Endothelial cell of umbilical vein (primary cell): Measurements from ENCODE around the gene COL13A1. TPM values are rescaled to one million over a fixed set of nuclear protein-coding genes. Genes with fewer than 3 reads are reported as not detected.

Source experiments
- BruUV-seq: library from RNA; stranded (reverse); fragments of 400-500 nt; replicated peaks from 2 replicates; lab custom pipeline; 2021; lab: Mats Ljungman, UMichigan
- CTCF ChIA-PET: fragments of 300-600, 350-600 bp; sonication (Branson Sonifier 250); formaldehyde crosslinking; loops from one replicate; lab custom pipeline; 2021; ENCODE audit warnings: antibody characterized with exemption, inconsistent platforms; lab: Charles Lee
- POLR2A ChIA-PET: fragments of 300-600, 350-600 bp; sonication (Branson Sonifier 250); formaldehyde crosslinking; loops from one replicate; lab custom pipeline; 2021; ENCODE audit warnings: antibody characterized with exemption, inconsistent platforms; lab: Charles Lee
- DNase-seq: peaks from one replicate; pipeline ENCODE4 v3.0.0-alpha.2; 2011; ENCODE audit warnings: low read depth, low spot score
- FAIRE-seq: peaks from 2 replicates; lab custom pipeline; 2011; peaks lifted over from hg19 to GRCh38; lab: Jason Lieb, UNC
- H2AFZ ChIP-seq: 2 replicates; pipeline ENCODE4 v1.6.0; 2012; ENCODE audit warnings: low read depth, low read length, control low read depth, inconsistent platforms
- H3K27ac ChIP-seq: 2 replicates; pipeline ENCODE4 v1.5.1; 2011; ENCODE audit warnings: low read depth, mild to moderate bottlenecking, control low read depth, low read length, moderate library complexity; ENCODE audit not compliant: insufficient read depth
- H3K27me3 ChIP-seq, 2 experiments: 2 replicates each; pipeline versions ENCODE4 v1.6.0 to v1.6.1; 2011; ENCODE audit warnings: low read length in 2 of 2, mixed read lengths in 1 of 2; ENCODE audit not compliant: control insufficient read depth in 2 of 2, insufficient read depth in 2 of 2
- H3K36me3 ChIP-seq, 2 experiments: 2 replicates in 1 of 2; 3 replicates in 1 of 2; pipeline ENCODE4 v1.5.1; 2011; ENCODE audit warnings: low read length in 2 of 2, mild to moderate bottlenecking in 1 of 2, moderate library complexity in 1 of 2; ENCODE audit not compliant: control insufficient read depth in 2 of 2, insufficient read depth in 2 of 2; ENCODE audit errors: extremely low read depth in 1 of 2
- H3K4me1 ChIP-seq: 3 replicates; pipeline ENCODE4 v1.5.1; 2011; ENCODE audit warnings: mild to moderate bottlenecking, low read length; ENCODE audit not compliant: control insufficient read depth, insufficient read depth; ENCODE audit errors: extremely low read depth
- H3K4me2 ChIP-seq: 2 replicates; pipeline ENCODE4 v1.6.1; 2011; ENCODE audit warnings: low read length, control low read depth, mixed read lengths; ENCODE audit not compliant: insufficient read depth
- H3K4me3 ChIP-seq, 3 experiments: fragments of 200-600 bp in 1 of 3; sonication (generic), shearing (Covaris generic) in 1 of 3; replicated peaks in 1 of 3; 2 replicates each; pipeline ENCODE4 v1.5.1; 2011 to 2016; ENCODE audit warnings: control low read depth in 3 of 3, low read length in 3 of 3, mild to moderate bottlenecking in 2 of 3, inconsistent platforms in 1 of 3, low read depth in 1 of 3, moderate library complexity in 1 of 3; ENCODE audit not compliant: insufficient read depth in 1 of 3
- H3K79me2 ChIP-seq: 2 replicates; pipeline ENCODE4 v1.6.0; 2012; ENCODE audit warnings: low read length, inconsistent platforms; ENCODE audit not compliant: control insufficient read depth, insufficient read depth
- H3K9ac ChIP-seq: replicated peaks from 2 replicates; pipeline ENCODE3; 2011; ENCODE audit warnings: low read length, control low read depth; ENCODE audit not compliant: insufficient read depth; ENCODE audit errors: extremely low read depth
- H3K9me1 ChIP-seq: replicated peaks from 3 replicates; pipeline ENCODE4 v1.6.0; 2011; ENCODE audit warnings: mild to moderate bottlenecking, low read length; ENCODE audit not compliant: control insufficient read depth, insufficient read depth; ENCODE audit errors: extremely low read depth
- H3K9me3 ChIP-seq: replicated peaks from 2 replicates; pipeline ENCODE4 v1.5.1; 2012; ENCODE audit warnings: low read length, inconsistent platforms; ENCODE audit not compliant: control insufficient read depth, insufficient read depth
- H4K20me1 ChIP-seq: replicated peaks from 2 replicates; pipeline ENCODE3; 2011; ENCODE audit warnings: mild to moderate bottlenecking, low read length; ENCODE audit not compliant: control insufficient read depth, insufficient read depth; ENCODE audit errors: extremely low read depth
- CTCF ChIP-seq, 2 donors: IDR thresholded peaks; 1 replicate in 1 of 2; 2 replicates in 1 of 2; pipeline ENCODE4 v1.5.1; 2011; ENCODE audit warnings: low read length in 2 of 2, mild to moderate bottlenecking in 2 of 2, moderate library complexity in 2 of 2, control low read depth in 1 of 2, inconsistent platforms in 1 of 2, low read depth in 1 of 2; ENCODE audit not compliant: insufficient read depth in 1 of 2; ENCODE audit errors: extremely low read depth in 1 of 2
- MYC ChIP-seq: IDR thresholded peaks from one replicate; pipeline ENCODE4 v1.6.1; 2011; ENCODE audit warnings: mild to moderate bottlenecking, low read depth, low read length
- dilution Hi-C: fragments of 300-500 bp; cut with MboI; formaldehyde crosslinking; loops from one replicate; pipeline ENCODE4 v1.15.0; 2019; ENCODE audit warnings: low sequenced_read_pairs; ENCODE audit not compliant: extremely low pct_ligation_motif_present
- intact Hi-C: fragments of 100-400 bp; cut with micrococcal nuclease; formaldehyde crosslinking; loops from one replicate; pipeline ENCODE4 v1.10.0; 2022
- polyA plus RNA-seq, 4 experiments: library from polyadenylated mRNA; depleted of rRNA in 3 of 4; stranded (reverse) in 3 of 4; unstranded in 1 of 4; fragments of >200 nt; gene quantifications; 2 replicates each; pipeline versions ENCODE4 v1.2.1 to v1.2.3, GENCODE V29; 2011 to 2012; ENCODE audit warnings: missing spikeins in 1 of 4
- total RNA-seq: library from RNA; stranded (reverse); gene quantifications from 2 replicates; pipeline ENCODE4 v1.2.3, GENCODE V29; 2021

COL13A1 gene
- total and polyA plus RNA-seq, 2 donors (not counting 3 experiments of a cell fraction or from before 2014, with no cell fraction given): 21.4 to 47.5 TPM

- CTCF ChIA-PET: interaction anchor here (0.6 to 1.1 kb wide), 5 partner anchors 48 to 123 kb away, joined by 3 to 5 read pairs (median 3); no protein-coding TSS in a partner anchor
- Histone ChIP-seq H4K20me1 (no peaks in the 10 kb centered on the region), H3K4me2 (peak overlapping the region; percentile 24), H3K9ac (peak overlapping the region; percentile 17), H3K27me3 (no peaks in the 10 kb centered on the region), H3K9me3 (no peaks in the 10 kb centered on the region), H3K79me2 (peaks cover 23% of the 10 kb centered on the region), H3K4me3 (peak overlapping the region in 1 of 3 experiments; percentile 1), H3K4me1 (peaks cover 79% of the 10 kb centered on the region), H3K36me3 (no peaks in the 10 kb centered on the region), H3K27ac (peak overlapping the region; percentile 57), H2AFZ (peak overlapping the region; percentile 30), H3K9me1 (no peaks in the 10 kb centered on the region)
- POLR2A ChIA-PET: no interaction called here
- DNase-seq (peak; percentile 80), FAIRE-seq (peak; percentile 94)
- intact Hi-C loops: no loop called here
- no peak for TF ChIP-seq MYC
- TF ChIP-seq CTCF (IDR thresholded peaks at IDR 0.05; ENCODE audit: extremely low read depth in 1 of 2, insufficient read depth in 1 of 2, low read depth in 1 of 2, low read length in 2 of 2): peak in 1 of 2 donors; percentile 15
- dilution Hi-C loops: no loop called here
- no TSS peak for BruUV-seq
These were observed 65.2 kb downstream of the COL13A1 start for GRCh38 chr10:69866688-69867461.
